Mesenchymal stem cell (in vitro differentiated cells and primary cell): ENCODE measurements around the gene MGAT4A.
"Not testable (repeated sequence)": the region's sequence is repeated elsewhere in the genome, so short reads cannot be mapped to it uniquely, and the experiment has no call there.

ENCODE experiments used
- DNase-seq: peaks from one replicate; pipeline ENCODE4 v3.0.0-alpha.2; 2013
- H2AFZ ChIP-seq: one replicate; pipeline ENCODE4 v1.6.1; 2013; ENCODE audit warnings: low read depth, mild to moderate bottlenecking, control low read depth, inconsistent platforms, low read length, moderate library complexity
- H2AK5ac ChIP-seq: 2 replicates; pipeline ENCODE4 v1.6.1; 2013; ENCODE audit warnings: low read length, moderate library complexity, mild to moderate bottlenecking, inconsistent platforms; ENCODE audit not compliant: severe bottlenecking
- H2BK120ac ChIP-seq: one replicate; pipeline ENCODE4 v1.6.1; 2013; ENCODE audit warnings: low read depth, mild to moderate bottlenecking, inconsistent platforms, low read length, moderate library complexity
- H2BK12ac ChIP-seq, 2 experiments: one replicate each; pipeline ENCODE4 v1.6.1; 2013; ENCODE audit warnings: inconsistent platforms in 2 of 2, low read length in 2 of 2, mild to moderate bottlenecking in 2 of 2, moderate library complexity in 2 of 2, control low read depth in 1 of 2
- H2BK15ac ChIP-seq: one replicate; pipeline ENCODE4 v1.6.1; 2013; ENCODE audit warnings: mild to moderate bottlenecking, low read depth, inconsistent platforms; ENCODE audit not compliant: poor library complexity, severe bottlenecking
- H2BK5ac ChIP-seq: 2 replicates; pipeline ENCODE4 v1.6.1; 2013; ENCODE audit warnings: low read depth, mild to moderate bottlenecking, low read length, control low read depth, inconsistent platforms; ENCODE audit not compliant: poor library complexity, severe bottlenecking
- H3K14ac ChIP-seq, 2 experiments: one replicate each; pipeline ENCODE4 v1.6.1; 2013; ENCODE audit warnings: inconsistent platforms in 2 of 2, low read length in 2 of 2, control low read depth in 1 of 2, mild to moderate bottlenecking in 1 of 2, moderate library complexity in 1 of 2
- H3K18ac ChIP-seq, 2 experiments: one replicate each; pipeline ENCODE4 v1.6.1; 2013; ENCODE audit warnings: inconsistent platforms in 2 of 2, low read length in 2 of 2, control low read depth in 1 of 2, low read depth in 1 of 2, mild to moderate bottlenecking in 1 of 2
- H3K23ac ChIP-seq, 2 experiments: one replicate each; pipeline ENCODE4 v1.6.1; 2013; ENCODE audit warnings: inconsistent platforms in 2 of 2, low read length in 2 of 2, mild to moderate bottlenecking in 2 of 2, moderate library complexity in 2 of 2, control low read depth in 1 of 2
- H3K27ac ChIP-seq: 2 replicates; pipeline ENCODE4 v1.5.1; 2013; ENCODE audit warnings: mild to moderate bottlenecking, moderate library complexity, low read length, control low read depth, inconsistent platforms; ENCODE audit not compliant: poor library complexity, severe bottlenecking
- H3K27me3 ChIP-seq, 2 experiments: 2 replicates each; pipeline versions ENCODE4 v1.6.1 to v1.7.0; 2013; ENCODE audit warnings: low read length in 2 of 2, mild to moderate bottlenecking in 2 of 2, moderate library complexity in 2 of 2, control low read depth in 1 of 2, inconsistent platforms in 1 of 2; ENCODE audit not compliant: control insufficient read depth in 1 of 2, insufficient read depth in 1 of 2
- H3K36me3 ChIP-seq, 2 experiments: 2 replicates each; pipeline versions ENCODE4 v1.6.1 to v1.7.0; 2013; ENCODE audit warnings: low read length in 2 of 2, control low read depth in 1 of 2, inconsistent platforms in 1 of 2, low read depth in 1 of 2, mild to moderate bottlenecking in 1 of 2; ENCODE audit not compliant: insufficient read depth in 2 of 2, control insufficient read depth in 1 of 2
- H3K4ac ChIP-seq, 2 experiments: one replicate each; pipeline ENCODE4 v1.6.1; 2013; ENCODE audit warnings: inconsistent platforms in 2 of 2, low read length in 2 of 2, mild to moderate bottlenecking in 2 of 2, moderate library complexity in 2 of 2, control low read depth in 1 of 2, low read depth in 1 of 2
- H3K4me1 ChIP-seq: 2 replicates; pipeline ENCODE4 v1.6.1; 2013; ENCODE audit warnings: low read depth, low read length, control low read depth; ENCODE audit not compliant: control insufficient read depth, insufficient read depth
- H3K4me2 ChIP-seq: 2 replicates; pipeline ENCODE4 v1.6.1; 2013; ENCODE audit warnings: low read length, mild to moderate bottlenecking, inconsistent platforms; ENCODE audit not compliant: poor library complexity, severe bottlenecking
- H3K4me3 ChIP-seq, 2 experiments: 2 replicates each; pipeline versions ENCODE4 v1.5.1 to v1.7.0; 2013; ENCODE audit warnings: low read length in 2 of 2, mild to moderate bottlenecking in 2 of 2, control low read depth in 1 of 2, low read depth in 1 of 2; ENCODE audit not compliant: insufficient read depth in 1 of 2
- H3K79me1 ChIP-seq: replicated peaks from 2 replicates; pipeline ENCODE4 v1.6.1; 2013; ENCODE audit warnings: mild to moderate bottlenecking, control low read depth, low read length, inconsistent platforms; ENCODE audit not compliant: poor library complexity, severe bottlenecking
- H3K9ac ChIP-seq: 2 replicates; pipeline ENCODE4 v1.7.0; 2013; ENCODE audit warnings: mild to moderate bottlenecking, low read length, moderate library complexity
- H3K9me3 ChIP-seq: 2 replicates; pipeline ENCODE4 v1.7.0; 2013; ENCODE audit warnings: mild to moderate bottlenecking, low read length; ENCODE audit not compliant: control insufficient read depth
- H4K8ac ChIP-seq: one replicate; pipeline ENCODE4 v1.6.1; 2013; ENCODE audit warnings: inconsistent platforms, mild to moderate bottlenecking, low read length, moderate library complexity
- H4K91ac ChIP-seq: one replicate; pipeline ENCODE4 v1.6.1; 2013; ENCODE audit warnings: mild to moderate bottlenecking, low read length, inconsistent platforms
- WGBS: methylation state at CpG from one replicate; pipeline ENCODE4 v1.1.7; 2013; ENCODE audit warnings: mixed read lengths; 5-methylcytosine and 5-hydroxymethylcytosine counted together

Gene MGAT4A

DNA sequence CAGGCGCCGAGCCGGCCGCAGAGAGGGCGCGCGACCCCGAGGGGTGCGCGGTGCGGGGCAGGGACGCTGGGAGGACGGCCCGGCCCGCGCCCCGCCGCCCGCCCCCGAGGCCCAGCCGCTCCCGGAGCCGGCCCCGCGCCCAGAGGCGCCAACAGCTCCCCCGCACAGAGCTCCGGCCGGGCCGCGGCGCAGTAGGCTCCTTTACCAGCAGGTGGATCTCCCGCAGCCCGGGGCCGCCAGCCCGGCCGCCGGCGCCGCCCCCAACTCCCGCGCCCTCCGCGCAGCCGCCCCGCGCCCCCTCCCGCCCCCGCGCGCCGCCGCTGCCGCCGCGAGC lies 258 bp downstream of the MGAT4A start:
- peak; percentile 32 for DNase-seq
- H3K18ac ChIP-seq: no peak overlapping the region
- no peak overlapping the region for H2AK5ac ChIP-seq
- no peak overlapping the region for H4K8ac ChIP-seq
- peak overlapping the region; percentile 42 for H2AFZ ChIP-seq
- H4K91ac ChIP-seq: no peak overlapping the region
- peaks cover 11% of the 10 kb centered on the region for H3K4me1 ChIP-seq
- H3K36me3 ChIP-seq: no peaks in the 10 kb centered on the region
- H3K4ac ChIP-seq: no peak overlapping the region
- no peak overlapping the region for H2BK120ac ChIP-seq
- no peak overlapping the region for H3K27ac ChIP-seq
- H3K4me2 ChIP-seq: peak overlapping the region; percentile 93
- H3K79me1 ChIP-seq: no peaks in the 10 kb centered on the region
- no peak overlapping the region for H2BK15ac ChIP-seq
- H3K14ac ChIP-seq: no peak overlapping the region
- peak overlapping the region; percentile 66 to 72 for H3K4me3 ChIP-seq
- no peak overlapping the region for H2BK5ac ChIP-seq
- H3K9ac ChIP-seq: no peak overlapping the region
- no peak overlapping the region for H2BK12ac ChIP-seq
- H3K9me3 ChIP-seq: no peaks in the 10 kb centered on the region
- 0% methylated on average over 6 of the region's 56 CpGs for WGBS
- peaks cover 53 to 62% of the 10 kb centered on the region in 2 experiments for H3K27me3 ChIP-seq
- H3K23ac ChIP-seq: no peak overlapping the region

- H3K79me1 ChIP-seq: no peaks in the 10 kb centered on the region
- peaks cover 53 to 61% of the 10 kb centered on the region in 2 experiments for H3K27me3 ChIP-seq
- no peak overlapping the region for H3K27ac ChIP-seq
- no peak overlapping the region for H3K4ac ChIP-seq
- H3K4me3 ChIP-seq: peak overlapping the region; percentile 66 to 72
- no peak for DNase-seq
- peak overlapping the region; percentile 42 for H2AFZ ChIP-seq
- H4K91ac ChIP-seq: no peak overlapping the region
- no peak overlapping the region for H2BK15ac ChIP-seq
- H3K4me2 ChIP-seq: peak overlapping the region; percentile 93
- H3K9me3 ChIP-seq: no peaks in the 10 kb centered on the region
- H2BK120ac ChIP-seq: no peak overlapping the region
- no peak overlapping the region for H4K8ac ChIP-seq
- H3K18ac ChIP-seq: no peak overlapping the region
- H3K23ac ChIP-seq: no peak overlapping the region
- H2BK5ac ChIP-seq: no peak overlapping the region
- H3K9ac ChIP-seq: no peak overlapping the region
- 11% methylated on average over 36 of the region's 45 CpGs for WGBS
- no peaks in the 10 kb centered on the region for H3K36me3 ChIP-seq
- H2BK12ac ChIP-seq: no peak overlapping the region
- H3K4me1 ChIP-seq: peaks cover 11% of the 10 kb centered on the region
- H2AK5ac ChIP-seq: no peak overlapping the region
- no peak overlapping the region for H3K14ac ChIP-seq
Measured at GRCh38 chr2:98730053-98730706, 752 bp downstream of the MGAT4A start.

DNA sequence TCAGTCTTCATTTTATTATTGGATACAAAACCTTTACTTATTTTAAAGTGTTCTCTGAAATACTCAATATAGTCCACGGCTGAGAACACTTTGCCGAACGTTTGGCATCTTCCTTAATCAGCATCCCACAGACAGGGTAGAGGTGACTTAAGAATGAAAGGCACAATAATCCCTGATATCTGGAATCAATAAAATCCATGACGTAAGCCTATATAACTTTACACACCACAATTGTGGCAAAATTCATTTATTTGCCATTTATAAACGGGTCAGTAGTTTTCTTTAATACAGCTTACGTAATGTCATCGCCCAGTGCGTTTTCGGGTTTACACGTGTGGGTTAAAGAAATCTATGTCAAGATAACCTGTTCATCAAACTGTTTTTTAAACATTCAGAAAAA lies 1.3 kb downstream of the MGAT4A start:
- H4K91ac ChIP-seq: no peak overlapping the region
- H3K27me3 ChIP-seq: peaks cover 52 to 56% of the 10 kb centered on the region in 2 experiments
- H2BK12ac ChIP-seq: no peak overlapping the region
- H2BK120ac ChIP-seq: no peak overlapping the region
- 84% methylated on average over 10 of the region's 10 CpGs for WGBS
- H3K4me3 ChIP-seq: peak overlapping the region in 1 of 2 experiments; percentile 72
- no peak overlapping the region for H3K14ac ChIP-seq
- no peak overlapping the region for H3K23ac ChIP-seq
- no peak for DNase-seq
- H3K9ac ChIP-seq: no peak overlapping the region
- no peak overlapping the region for H2BK15ac ChIP-seq
- H3K4me1 ChIP-seq: peaks cover 11% of the 10 kb centered on the region
- H3K27ac ChIP-seq: no peak overlapping the region
- H2AFZ ChIP-seq: no peak overlapping the region
- no peak overlapping the region for H3K18ac ChIP-seq
- no peak overlapping the region for H4K8ac ChIP-seq
- no peak overlapping the region for H3K4me2 ChIP-seq
- no peak overlapping the region for H2BK5ac ChIP-seq
- H2AK5ac ChIP-seq: no peak overlapping the region
- H3K36me3 ChIP-seq: no peaks in the 10 kb centered on the region
- H3K4ac ChIP-seq: no peak overlapping the region
- no peaks in the 10 kb centered on the region for H3K9me3 ChIP-seq
- no peaks in the 10 kb centered on the region for H3K79me1 ChIP-seq

- 89% methylated on average over 3 of the region's 5 CpGs for WGBS
- not testable (repeated sequence) for H3K9ac ChIP-seq, H2BK12ac ChIP-seq
Measured at GRCh38 chr2:98728088-98728718, 2.7 kb downstream of the MGAT4A start.

More at GRCh38 chr2:98728088-98728718, 2.7 kb downstream of the MGAT4A start:
- H2AK5ac ChIP-seq, H3K4me3 ChIP-seq, H4K91ac ChIP-seq, H2BK5ac ChIP-seq, H3K27ac ChIP-seq, H3K4me2 ChIP-seq, H2BK120ac ChIP-seq, H4K8ac ChIP-seq, H2AFZ ChIP-seq, H3K18ac ChIP-seq, H3K79me1 ChIP-seq, H3K9me3 ChIP-seq, H3K14ac ChIP-seq, H3K23ac ChIP-seq, H3K4ac ChIP-seq, H2BK15ac ChIP-seq, H3K36me3 ChIP-seq, DNase-seq: not testable (repeated sequence)
- Histone ChIP-seq H3K4me1 (peaks cover 11% of the 10 kb centered on the region), H3K27me3 (peaks cover 40 to 46% of the 10 kb centered on the region in 2 experiments)
